ENCODE data around the gene NR2F2. TPM values are rescaled to one million over a fixed set of nuclear protein-coding genes. Genes with fewer than 3 reads are reported as not detected.
"Not testable (repeated sequence)": the region's sequence is repeated elsewhere in the genome, so short reads cannot be mapped to it uniquely, and the experiment has no call there.

NR2F2 gene
- total RNA-seq, 1 donor from 2014 or later = 68.8 TPM

DNA sequence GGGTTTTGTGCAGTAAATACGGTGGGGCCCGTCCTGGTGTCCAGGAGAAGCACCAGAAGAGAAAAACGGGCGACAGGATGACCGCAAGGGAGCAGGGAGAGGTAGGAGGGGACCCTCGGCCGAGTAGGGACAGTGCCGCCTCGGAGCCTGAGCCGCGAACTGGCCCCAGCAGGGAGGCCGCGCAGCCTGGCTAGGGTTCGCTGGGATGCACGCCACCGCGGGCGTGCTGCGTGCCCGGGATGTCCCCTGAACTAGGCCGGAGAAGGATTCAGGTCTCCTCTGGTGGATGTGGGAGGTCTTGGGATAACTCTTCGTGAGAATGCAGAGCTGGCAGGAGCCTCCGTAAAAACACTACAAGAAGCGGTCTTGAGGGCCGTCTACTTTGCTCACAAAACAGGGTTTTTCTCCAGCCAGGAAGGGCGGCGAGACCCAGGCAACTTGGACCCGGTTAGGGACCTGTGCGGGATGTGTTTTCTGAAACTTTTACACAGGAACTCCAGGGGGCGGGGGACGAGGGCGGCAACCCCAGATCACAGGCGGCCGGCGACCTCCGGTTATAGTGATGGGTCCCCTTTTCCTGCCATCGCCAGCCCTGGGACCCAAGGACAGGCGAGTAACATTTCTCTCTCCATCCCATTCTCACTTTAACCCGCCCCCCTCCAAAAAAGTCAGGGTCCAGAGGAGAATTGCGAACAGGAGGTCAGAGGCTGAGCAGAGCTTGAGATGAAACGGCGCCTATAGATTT lies 35.5 kb downstream of the NR2F2 start:
- no peak for DNase-seq (ENCODE audit: extremely low read depth, low read depth, low spot score)

DNA sequence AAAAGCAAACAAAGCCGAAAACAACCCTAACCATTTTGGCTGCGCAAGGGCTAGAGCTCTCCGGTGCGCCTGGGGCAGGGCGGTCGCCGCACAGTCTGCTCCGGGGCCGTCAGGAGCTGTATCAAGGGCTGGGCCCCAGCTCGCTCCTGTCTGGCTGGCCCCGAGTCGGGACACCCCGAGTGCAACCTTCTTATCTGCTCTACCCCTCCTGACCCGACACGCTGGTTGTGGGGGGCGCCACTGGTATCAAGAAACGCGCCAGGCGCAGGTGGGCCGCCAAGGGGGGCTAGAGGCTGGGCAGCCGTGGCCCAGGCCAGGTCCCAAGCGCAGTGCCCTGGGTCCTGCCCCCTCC lies 36.0 kb downstream of the NR2F2 start:
- DNase-seq (ENCODE audit: extremely low read depth, low read depth, low spot score) = no peak

DNA sequence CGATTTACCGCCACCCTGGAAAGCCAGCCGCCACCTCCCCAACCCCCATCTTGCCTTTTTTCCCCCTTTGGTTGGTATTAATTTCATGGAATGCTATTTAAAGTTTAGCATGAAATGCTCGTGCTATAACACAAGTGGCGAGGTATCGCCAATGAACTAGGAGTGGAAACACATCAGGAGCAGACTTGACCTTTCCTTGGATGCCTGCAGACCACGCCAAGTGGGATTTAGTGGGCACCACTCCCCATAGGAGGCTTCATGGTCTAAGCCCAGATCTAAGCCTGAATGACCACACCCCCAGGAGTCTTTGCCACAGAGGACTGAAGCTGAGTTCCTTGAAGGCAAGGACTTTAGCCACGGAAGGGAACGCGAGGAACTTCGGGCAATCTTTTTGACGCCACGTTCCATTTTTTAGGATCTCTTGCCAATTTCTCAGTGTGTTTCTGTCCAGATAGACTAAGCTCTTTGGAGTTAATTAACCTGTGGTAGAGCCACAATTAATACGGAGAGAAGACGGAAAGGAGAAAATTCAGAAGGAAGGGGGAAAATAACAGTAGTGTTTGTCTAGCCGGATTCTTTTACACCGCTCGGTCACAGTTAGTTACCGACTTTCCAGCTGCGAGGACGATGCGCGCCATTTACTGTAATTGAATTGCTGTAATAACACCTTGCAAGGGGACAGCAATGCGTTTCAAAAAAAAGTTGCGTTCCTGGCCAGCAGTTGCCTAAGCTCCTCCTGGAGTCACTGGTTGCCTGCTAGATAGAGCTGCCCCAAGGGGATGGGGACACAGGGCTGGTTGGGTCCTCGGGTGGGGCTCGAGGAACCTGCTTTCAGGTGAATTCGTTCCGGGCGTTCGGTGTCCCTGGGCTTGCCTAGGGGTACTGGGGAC lies 37.1 kb downstream of the NR2F2 start:
- DNase-seq (ENCODE audit: extremely low read depth, low read depth, low spot score) = no peak

DNA sequence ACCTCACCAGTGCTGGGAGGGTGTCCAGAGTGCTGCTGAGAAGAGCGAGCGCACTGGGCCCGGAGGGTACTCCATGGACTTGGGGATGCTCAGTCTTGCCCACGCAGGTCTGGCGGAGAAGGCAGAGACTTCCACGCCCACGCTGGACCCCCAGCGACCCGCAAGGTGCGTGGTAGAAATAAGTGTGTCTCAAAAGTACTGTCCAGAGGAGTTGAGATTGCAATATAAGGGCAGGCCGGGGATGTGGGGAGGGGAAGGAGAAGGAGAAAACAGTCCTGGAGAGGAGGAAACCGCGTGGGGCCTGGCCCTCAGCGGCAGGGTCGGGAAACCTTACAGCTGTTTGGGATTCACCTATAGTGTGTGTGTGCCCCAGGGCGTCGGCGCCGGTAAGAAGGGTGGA lies 38.9 kb downstream of the NR2F2 start:
- DNase-seq (ENCODE audit: extremely low read depth, low read depth, low spot score) = no peak

DNA sequence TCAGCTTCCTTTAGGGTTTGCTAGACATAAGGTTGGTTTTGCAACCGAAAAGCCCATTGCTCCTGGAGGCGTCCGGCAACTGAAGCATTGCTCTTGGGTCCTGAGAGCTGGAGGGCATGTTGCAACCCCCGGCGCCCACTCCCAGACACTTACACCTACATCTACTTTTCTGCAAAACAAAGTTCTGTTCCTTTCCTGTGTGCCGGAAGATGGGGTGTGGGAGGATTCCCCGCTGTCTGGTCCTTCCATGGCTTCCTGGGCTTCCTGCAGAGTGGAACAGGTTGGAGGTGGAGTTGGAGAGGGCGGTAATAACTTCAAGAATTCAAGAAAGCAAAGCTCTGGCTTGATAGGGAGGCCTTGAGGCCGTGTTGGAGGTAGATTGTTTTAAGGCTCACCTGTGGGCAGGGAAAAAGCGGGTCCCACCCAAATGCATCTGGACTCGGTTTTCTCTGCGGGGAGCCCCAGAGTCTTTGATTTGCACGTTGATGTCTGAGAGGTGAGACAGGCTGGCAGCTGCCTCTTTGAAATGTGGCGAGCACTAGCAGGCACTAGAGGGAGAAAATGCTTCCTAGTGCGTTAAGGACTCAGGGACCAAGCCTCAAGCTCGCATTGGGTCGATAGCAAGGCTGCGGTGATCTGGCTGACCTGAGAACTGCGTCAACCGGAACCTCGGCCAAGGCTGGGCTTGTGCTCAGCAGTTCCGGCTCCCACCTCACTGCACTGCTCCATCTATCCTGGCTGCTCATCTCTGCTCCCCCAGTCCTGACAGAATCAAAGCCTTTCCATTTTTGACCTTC lies 39.5 kb downstream of the NR2F2 start:
- DNase-seq (ENCODE audit: extremely low read depth, low read depth, low spot score) = no peak

DNA sequence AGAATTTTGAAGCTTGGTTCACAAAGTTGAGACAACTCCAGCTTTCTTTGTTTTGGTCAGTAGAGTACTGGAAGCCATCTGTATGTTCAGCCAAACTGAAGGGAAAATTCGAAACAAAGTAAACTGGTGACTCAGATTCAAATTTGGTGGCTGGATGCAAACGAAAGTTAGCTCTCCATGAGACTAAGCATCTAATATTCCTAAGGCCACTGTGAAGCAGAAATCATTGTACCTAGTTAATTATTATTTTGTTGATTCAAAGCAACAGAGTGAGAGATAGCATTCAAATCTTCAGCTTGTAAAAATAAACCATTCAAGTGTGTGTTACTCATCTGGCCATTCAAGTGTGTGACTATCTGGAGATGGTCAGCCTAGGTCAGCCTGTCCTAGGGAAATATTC lies 42.1 kb downstream of the NR2F2 start:
- no peak for DNase-seq (ENCODE audit: extremely low read depth, low read depth, low spot score)

DNA sequence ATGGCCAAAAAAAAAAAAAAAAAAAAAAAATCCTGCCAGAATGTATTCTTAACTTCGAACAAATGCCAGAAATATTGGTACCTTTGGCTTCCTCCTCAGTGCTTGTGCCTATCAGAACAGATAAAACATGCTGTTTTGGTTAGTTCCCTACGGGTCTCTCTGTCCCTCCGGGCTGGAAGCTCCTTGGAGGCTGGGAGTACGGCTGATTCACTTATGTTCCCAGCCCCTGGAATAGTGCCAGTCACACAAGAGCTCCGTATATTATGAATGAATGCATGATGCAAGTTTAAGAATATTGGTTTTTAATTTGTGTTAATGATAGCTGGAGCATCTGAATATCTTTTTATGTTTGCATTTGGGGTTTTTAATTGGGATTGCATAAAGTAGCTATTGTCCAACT lies 44.0 kb downstream of the NR2F2 start:
- no peak for DNase-seq (ENCODE audit: extremely low read depth, low read depth, low spot score)

DNA sequence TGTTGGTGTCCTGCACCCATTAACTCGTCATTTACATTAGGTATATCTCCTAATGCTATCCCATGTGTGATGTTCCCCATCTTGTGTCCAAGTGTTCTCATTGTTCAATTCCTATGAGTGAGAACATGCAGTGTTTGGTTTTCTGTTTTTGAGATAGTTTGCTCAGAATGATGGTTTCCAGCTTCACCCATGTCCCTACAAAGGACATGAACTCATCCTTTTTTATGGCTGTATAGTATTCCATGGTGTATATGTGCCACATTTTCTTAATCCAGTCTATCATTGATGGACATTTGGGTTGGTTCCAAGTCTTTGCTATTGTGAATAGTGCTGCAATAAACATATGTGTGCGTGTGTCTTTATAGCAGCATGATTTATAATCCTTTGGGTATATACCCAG lies 49.1 kb downstream of the NR2F2 start:
- DNase-seq (ENCODE audit: extremely low read depth, low read depth, low spot score) = not testable (repeated sequence)

DNA sequence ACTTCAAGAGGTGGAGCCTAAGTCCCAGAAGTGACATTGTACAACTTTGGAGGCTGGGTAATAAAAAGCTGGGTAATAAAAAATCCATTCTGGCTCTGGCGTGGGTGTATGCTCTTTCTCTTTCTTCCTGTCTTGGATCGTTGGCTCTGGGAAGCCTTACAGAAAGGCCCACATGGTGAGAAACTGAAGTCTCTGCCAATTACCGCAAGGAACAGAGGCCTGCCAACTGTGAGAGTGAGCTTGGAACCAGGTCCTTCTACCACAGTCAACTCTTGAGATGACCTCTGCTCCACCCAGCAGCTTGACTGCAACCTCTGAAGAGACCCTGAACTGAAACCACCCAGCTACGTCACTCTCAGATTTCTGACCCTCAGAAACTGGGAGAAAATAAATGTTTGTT lies 51.0 kb downstream of the NR2F2 start:
- DNase-seq (ENCODE audit: extremely low read depth, low read depth, low spot score) = no peak

DNA sequence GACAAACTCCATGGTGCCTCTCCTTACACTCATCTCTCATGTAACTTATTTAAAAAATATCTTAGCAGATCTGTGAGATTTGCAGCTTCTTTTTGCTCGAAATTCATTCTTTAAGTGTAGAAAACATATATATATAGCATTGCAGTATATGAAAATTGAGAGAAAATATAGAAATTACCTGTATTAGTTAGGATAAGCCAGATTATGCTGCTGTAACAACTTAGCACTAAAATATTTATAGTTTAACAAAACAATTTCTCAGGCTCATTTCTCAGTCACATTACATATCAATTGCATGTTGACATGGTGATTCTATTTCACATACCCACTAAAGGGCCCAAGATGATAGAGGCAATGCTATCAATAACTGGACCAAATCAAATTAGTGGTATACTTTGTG lies 54.7 kb downstream of the NR2F2 start:
- no peak for DNase-seq (ENCODE audit: extremely low read depth, low read depth, low spot score)

DNA sequence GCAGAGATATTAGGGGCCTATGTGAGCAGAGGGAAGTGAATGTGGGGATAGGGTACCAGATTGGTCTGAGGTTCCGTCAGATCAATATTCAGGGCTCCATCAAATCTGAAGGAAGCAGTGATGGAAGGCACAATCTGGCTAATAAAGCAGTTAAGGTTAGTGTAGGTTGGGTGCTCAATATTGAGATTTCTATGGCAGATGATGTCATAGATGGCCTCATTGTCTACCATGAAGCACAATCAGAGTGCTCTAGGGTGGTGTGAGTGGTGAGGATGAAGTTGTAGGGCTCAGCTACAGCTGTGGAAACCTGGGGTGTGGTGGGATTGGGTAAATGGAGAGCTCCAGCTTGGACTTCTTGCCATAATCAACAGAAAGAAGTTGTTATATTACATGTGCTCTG lies 58.2 kb downstream of the NR2F2 start:
- no peak for DNase-seq (ENCODE audit: extremely low read depth, low read depth, low spot score)
